Neural progenitor cell (in vitro differentiated cells): ENCODE results near the gene MYO1C. TPM values are rescaled to one million over a fixed set of nuclear protein-coding genes. Genes with fewer than 3 reads are reported as not detected.
A peak's percentile ranks its signal among the peaks of the same experiment; 100 is the strongest.

Source experiments
- DNase-seq: peaks from one replicate; pipeline ENCODE4 v3.0.0-alpha.2; 2016; ENCODE audit warnings: low spot score
- H2AFZ ChIP-seq: fragments of 200-600 bp; sonication (generic); replicated peaks from 2 replicates; pipeline ENCODE4 v1.6.1; 2016; ENCODE audit warnings: antibody characterized with exemption
- H3F3A ChIP-seq: fragments of 200-600 bp; sonication (generic); 2 replicates; pipeline ENCODE4 v1.6.1; 2016; ENCODE audit warnings: antibody characterized with exemption, low read depth
- H3K27ac ChIP-seq: fragments of 200-600 bp; sonication (generic); 2 replicates; pipeline ENCODE4 v1.5.1; 2016; ENCODE audit warnings: mild to moderate bottlenecking
- H3K27me3 ChIP-seq: fragments of 200-600 bp; sonication (generic); 2 replicates; pipeline ENCODE4 v1.6.1; 2016; ENCODE audit warnings: mild to moderate bottlenecking, moderate library complexity
- H3K36me3 ChIP-seq: fragments of 200-600 bp; sonication (generic); 2 replicates; pipeline ENCODE4 v1.5.1; 2016
- H3K4me1 ChIP-seq: fragments of 200-600 bp; sonication (generic); 2 replicates; pipeline ENCODE4 v1.6.1; 2016; ENCODE audit warnings: mixed run types
- H3K4me2 ChIP-seq: fragments of 200-600 bp; sonication (generic); 2 replicates; pipeline ENCODE4 v1.6.1; 2016
- H3K4me3 ChIP-seq: fragments of 200-600 bp; sonication (generic); 2 replicates; pipeline ENCODE4 v1.5.1; 2016
- H3K79me2 ChIP-seq: fragments of 200-600 bp; sonication (generic); 2 replicates; pipeline ENCODE4 v1.6.1; 2016; ENCODE audit warnings: low read depth
- H3K9ac ChIP-seq: fragments of 200-600 bp; sonication (generic); 2 replicates; pipeline ENCODE4 v1.6.1; 2016
- H3K9me3 ChIP-seq: fragments of 200-600 bp; sonication (generic); 2 replicates; pipeline ENCODE4 v1.5.1; 2016; ENCODE audit warnings: low read depth
- H4K20me1 ChIP-seq: fragments of 200-600 bp; sonication (generic); 2 replicates; pipeline ENCODE4 v1.6.1; 2016; ENCODE audit warnings: low read depth
- H3K27ac Mint-ChIP-seq: 3 replicates; pipeline ENCODE4 v1.8.0; 2021; ENCODE audit warnings: mixed read lengths
- H3K27me3 Mint-ChIP-seq: 2 replicates; pipeline ENCODE4 v1.8.0; 2022; ENCODE audit warnings: low read depth, mild to moderate bottlenecking, inconsistent platforms, moderate library complexity, mixed read lengths; ENCODE audit not compliant: insufficient read depth
- H3K36me3 Mint-ChIP-seq: 3 replicates; pipeline ENCODE4 v1.8.0; 2021; ENCODE audit warnings: mixed read lengths
- H3K4me1 Mint-ChIP-seq: 3 replicates; pipeline ENCODE4 v1.8.0; 2021; ENCODE audit warnings: mixed read lengths
- H3K4me3 Mint-ChIP-seq: 3 replicates; pipeline ENCODE4 v1.8.0; 2021; ENCODE audit warnings: mild to moderate bottlenecking, moderate library complexity, mixed read lengths
- H3K9me3 Mint-ChIP-seq: 3 replicates; pipeline ENCODE4 v1.8.0; 2020; ENCODE audit warnings: mixed read lengths
- EZH2 ChIP-seq: fragments of 200-600 bp; sonication (generic); IDR thresholded peaks from 2 replicates; pipeline ENCODE4 v1.6.1; 2017; ENCODE audit warnings: antibody characterized with exemption, mild to moderate bottlenecking, moderate library complexity
- EZH2phosphoT487 ChIP-seq: fragments of 200-600 bp; sonication (generic); IDR thresholded peaks from 2 replicates; pipeline ENCODE4 v1.6.1; 2017; ENCODE audit warnings: antibody characterized with exemption
- total RNA-seq: library from RNA; depleted of rRNA; stranded (reverse); fragments of >200 nt; gene quantifications from 2 replicates; pipeline ENCODE4 v1.2.3, GENCODE V29; 2015; ENCODE audit warnings: low replicate concordance
- TF ChIP-seq, protein P1 (sequence below): fragments of 200-600 bp; sonication (generic); IDR thresholded peaks from 2 replicates; pipeline ENCODE4 v1.5.1; 2017; ENCODE audit warnings: antibody characterized with exemption, mild to moderate bottlenecking

MYO1C gene
- total RNA-seq, 1 donor from 2014 or later = 28.7 TPM

DNA sequence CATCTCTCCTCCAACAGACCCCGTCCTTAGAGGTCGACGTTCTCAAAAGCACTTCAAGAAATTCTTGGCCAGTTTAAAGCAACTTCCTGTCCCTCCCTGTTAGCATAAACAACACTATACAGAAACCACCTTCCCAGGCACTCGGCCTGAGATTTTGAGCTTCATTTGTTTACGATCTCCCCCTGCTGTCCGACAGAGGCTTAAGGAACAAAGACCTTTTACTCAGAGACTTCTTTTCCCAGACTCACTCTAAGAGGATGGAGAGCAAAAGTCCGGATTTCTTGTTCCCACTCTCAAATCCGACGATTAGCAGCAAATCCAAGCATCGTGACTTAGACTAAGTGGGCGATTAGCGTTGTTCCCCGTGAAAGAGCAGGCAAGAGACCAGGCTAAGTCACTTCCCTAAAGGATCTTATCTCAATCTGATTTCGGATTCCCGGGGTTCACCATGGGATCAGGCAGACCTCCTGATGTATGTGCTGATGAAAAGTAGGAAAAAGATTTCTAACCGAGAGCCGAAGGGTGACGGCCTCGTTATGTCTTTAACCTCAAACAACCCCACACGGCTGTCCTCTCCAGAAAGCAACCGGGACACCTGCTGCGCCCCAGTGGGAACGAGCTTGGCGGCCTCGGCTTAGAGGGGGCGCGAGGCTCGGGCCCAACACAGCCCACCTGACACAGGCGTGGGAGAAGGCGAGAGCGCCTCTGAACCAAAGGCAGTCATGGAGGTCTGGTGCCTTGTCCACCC is 23.3 kb upstream of the MYO1C start:
- peaks cover 26% of the 10 kb centered on the region for H3K4me1 ChIP-seq
- Mint-ChIP-seq H3K36me3 (peaks cover 8% of the 10 kb centered on the region), H3K27ac (peak overlapping the region; percentile 64), H3K27me3 (peaks cover 3% of the 10 kb centered on the region), H3K4me1 (peaks cover 24% of the 10 kb centered on the region), H3K9me3 (no peaks in the 10 kb centered on the region), H3K4me3 (peak overlapping the region; percentile 89)
- TF ChIP-seq EZH2 (no peak), EZH2phosphoT487 (peak; percentile 46)
- TF ChIP-seq, protein P1, sequence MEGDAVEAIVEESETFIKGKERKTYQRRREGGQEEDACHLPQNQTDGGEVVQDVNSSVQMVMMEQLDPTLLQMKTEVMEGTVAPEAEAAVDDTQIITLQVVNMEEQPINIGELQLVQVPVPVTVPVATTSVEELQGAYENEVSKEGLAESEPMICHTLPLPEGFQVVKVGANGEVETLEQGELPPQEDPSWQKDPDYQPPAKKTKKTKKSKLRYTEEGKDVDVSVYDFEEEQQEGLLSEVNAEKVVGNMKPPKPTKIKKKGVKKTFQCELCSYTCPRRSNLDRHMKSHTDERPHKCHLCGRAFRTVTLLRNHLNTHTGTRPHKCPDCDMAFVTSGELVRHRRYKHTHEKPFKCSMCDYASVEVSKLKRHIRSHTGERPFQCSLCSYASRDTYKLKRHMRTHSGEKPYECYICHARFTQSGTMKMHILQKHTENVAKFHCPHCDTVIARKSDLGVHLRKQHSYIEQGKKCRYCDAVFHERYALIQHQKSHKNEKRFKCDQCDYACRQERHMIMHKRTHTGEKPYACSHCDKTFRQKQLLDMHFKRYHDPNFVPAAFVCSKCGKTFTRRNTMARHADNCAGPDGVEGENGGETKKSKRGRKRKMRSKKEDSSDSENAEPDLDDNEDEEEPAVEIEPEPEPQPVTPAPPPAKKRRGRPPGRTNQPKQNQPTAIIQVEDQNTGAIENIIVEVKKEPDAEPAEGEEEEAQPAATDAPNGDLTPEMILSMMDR = peak; percentile 66
- H2AFZ ChIP-seq = peak overlapping the region; percentile 44
- peak; percentile 89 for DNase-seq
- no peaks in the 10 kb centered on the region for H3K36me3 ChIP-seq
- H3K9me3 ChIP-seq = no peaks in the 10 kb centered on the region
- peak overlapping the region; percentile 80 for H3K4me2 ChIP-seq
- peak overlapping the region; percentile 31 for H3K9ac ChIP-seq
- peak overlapping the region; percentile 69 for H3K4me3 ChIP-seq
- H3K27ac ChIP-seq = peak overlapping the region; percentile 66
- no peaks in the 10 kb centered on the region for H3K27me3 ChIP-seq
- H3F3A ChIP-seq = peaks cover 52% of the 10 kb centered on the region
- H3K79me2 ChIP-seq = peaks cover 27% of the 10 kb centered on the region
- H4K20me1 ChIP-seq = peaks cover 5% of the 10 kb centered on the region

DNA sequence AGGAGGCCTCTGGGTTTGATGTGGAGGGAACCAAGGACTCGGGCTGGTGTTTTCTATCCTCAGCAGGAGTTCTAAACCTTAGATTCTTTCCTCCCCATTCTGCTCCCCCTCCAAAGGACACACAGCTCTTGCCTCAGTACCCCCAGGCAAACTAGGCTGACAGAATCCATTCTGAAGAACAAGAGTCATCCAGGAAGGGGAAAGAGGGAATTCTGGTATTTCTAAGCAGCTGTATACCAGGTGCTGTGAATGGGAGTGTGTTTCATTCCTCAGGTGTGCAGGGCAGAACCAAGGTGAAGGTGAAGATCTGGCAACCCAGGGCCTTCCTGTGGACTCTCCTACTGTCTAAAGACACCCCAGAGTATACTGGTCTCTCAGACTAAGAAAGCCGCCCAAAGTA is 19.9 kb upstream of the MYO1C start:
- Mint-ChIP-seq H3K9me3 (no peaks in the 10 kb centered on the region), H3K27ac (no peak overlapping the region), H3K4me3 (no peak overlapping the region), H3K4me1 (peaks cover 19% of the 10 kb centered on the region), H3K36me3 (peaks cover 2% of the 10 kb centered on the region), H3K27me3 (peaks cover 3% of the 10 kb centered on the region)
- no peaks in the 10 kb centered on the region for H3K36me3 ChIP-seq
- H3F3A ChIP-seq = peaks cover 29% of the 10 kb centered on the region
- H3K9me3 ChIP-seq = no peaks in the 10 kb centered on the region
- no peak overlapping the region for H3K9ac ChIP-seq
- TF ChIP-seq EZH2 = no peak
- H2AFZ ChIP-seq = no peak overlapping the region
- H3K4me3 ChIP-seq = no peak overlapping the region
- no peak overlapping the region for H3K27ac ChIP-seq
- no peaks in the 10 kb centered on the region for H3K27me3 ChIP-seq
- peaks cover 17% of the 10 kb centered on the region for H3K79me2 ChIP-seq
- no peak overlapping the region for H3K4me2 ChIP-seq
- H4K20me1 ChIP-seq = peaks cover 5% of the 10 kb centered on the region
- no peak for DNase-seq
- H3K4me1 ChIP-seq = peaks cover 20% of the 10 kb centered on the region

DNA sequence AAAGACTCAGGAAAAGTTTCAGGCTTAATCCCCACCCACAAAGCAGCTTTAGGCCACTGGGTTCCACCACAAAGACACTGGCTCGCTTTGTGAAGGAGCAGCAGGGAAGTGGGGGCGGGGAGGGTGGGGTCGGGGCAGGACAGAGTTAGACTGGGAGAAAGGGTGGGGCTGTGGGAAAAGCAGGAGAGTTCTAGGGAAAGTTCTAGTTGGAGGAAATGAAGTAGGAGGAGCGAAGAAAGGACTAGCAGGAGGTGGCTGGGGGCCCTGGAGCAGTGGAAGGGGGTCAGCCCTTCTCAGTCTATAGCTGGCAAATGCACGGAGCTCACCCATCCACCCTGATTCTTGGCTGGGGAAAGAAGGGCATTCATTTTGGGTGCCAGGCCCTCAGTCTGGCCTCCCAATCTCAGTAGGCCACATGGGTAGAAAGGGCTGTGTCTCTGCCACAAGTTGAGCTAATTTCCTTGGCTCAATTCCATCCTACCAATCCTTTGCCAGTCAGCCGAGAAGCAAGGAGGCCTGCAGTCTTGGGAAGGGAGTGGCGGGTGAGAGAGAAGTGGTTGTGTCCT is 19.4 kb upstream of the MYO1C start:
- Histone ChIP-seq H3K4me2 (peak overlapping the region; percentile 21), H3K27me3 (no peaks in the 10 kb centered on the region), H2AFZ (no peak overlapping the region), H3F3A (peaks cover 29% of the 10 kb centered on the region), H3K9me3 (no peaks in the 10 kb centered on the region), H3K79me2 (peaks cover 12% of the 10 kb centered on the region), H4K20me1 (peaks cover 5% of the 10 kb centered on the region), H3K9ac (no peak overlapping the region), H3K36me3 (no peaks in the 10 kb centered on the region), H3K4me1 (peaks cover 20% of the 10 kb centered on the region), H3K27ac (no peak overlapping the region), H3K4me3 (no peak overlapping the region)
- H3K36me3 Mint-ChIP-seq = peaks cover 3% of the 10 kb centered on the region
- H3K27me3 Mint-ChIP-seq = peaks cover 3% of the 10 kb centered on the region
- no peaks in the 10 kb centered on the region for H3K9me3 Mint-ChIP-seq
- peak overlapping the region; percentile 57 for H3K27ac Mint-ChIP-seq
- TF ChIP-seq EZH2phosphoT487 = no peak
- no peak for TF ChIP-seq EZH2
- TF ChIP-seq, protein P1 = no peak
- H3K4me3 Mint-ChIP-seq = no peak overlapping the region
- peak; percentile 55 for DNase-seq
- peaks cover 19% of the 10 kb centered on the region for H3K4me1 Mint-ChIP-seq

DNA sequence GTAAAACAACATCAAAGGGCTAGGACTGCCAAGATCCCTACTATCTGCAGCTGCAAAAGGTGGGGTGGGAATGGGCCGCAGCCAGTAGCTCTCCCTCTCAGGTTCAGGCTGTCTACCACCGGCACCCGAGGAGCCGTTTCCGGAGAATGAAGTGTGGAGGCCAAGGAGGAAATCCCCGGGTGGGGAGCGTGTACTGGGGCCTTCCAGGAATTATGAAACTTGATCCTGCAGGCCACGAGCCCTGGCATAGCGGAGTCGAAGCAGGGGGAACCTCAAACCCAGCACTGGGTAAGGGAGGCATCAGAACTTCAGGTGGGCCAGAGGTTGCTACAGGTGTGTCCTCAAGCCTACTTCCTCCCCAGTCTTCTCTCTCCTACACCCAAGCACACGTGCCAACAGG is 18.8 kb upstream of the MYO1C start:
- H2AFZ ChIP-seq = no peak overlapping the region
- peaks cover 5% of the 10 kb centered on the region for H4K20me1 ChIP-seq
- no peaks in the 10 kb centered on the region for H3K27me3 ChIP-seq
- H3K9me3 Mint-ChIP-seq = no peaks in the 10 kb centered on the region
- no peaks in the 10 kb centered on the region for H3K36me3 ChIP-seq
- H3K4me3 Mint-ChIP-seq = no peak overlapping the region
- no peak overlapping the region for H3K27ac Mint-ChIP-seq
- no peak overlapping the region for H3K4me3 ChIP-seq
- no peak for DNase-seq
- peak overlapping the region; percentile 21 for H3K4me2 ChIP-seq
- H3K4me1 ChIP-seq = peaks cover 20% of the 10 kb centered on the region
- no peaks in the 10 kb centered on the region for H3K9me3 ChIP-seq
- H3K9ac ChIP-seq = no peak overlapping the region
- TF ChIP-seq EZH2 (no peak), EZH2phosphoT487 (no peak)
- TF ChIP-seq, protein P1 = no peak
- H3F3A ChIP-seq = peaks cover 26% of the 10 kb centered on the region
- H3K27ac ChIP-seq = no peak overlapping the region
- H3K27me3 Mint-ChIP-seq = peaks cover 5% of the 10 kb centered on the region
- peaks cover 19% of the 10 kb centered on the region for H3K4me1 Mint-ChIP-seq
- peaks cover 3% of the 10 kb centered on the region for H3K36me3 Mint-ChIP-seq
- H3K79me2 ChIP-seq = peaks cover 11% of the 10 kb centered on the region
